SK-N-SH (cell line): ENCODE results near the gene SP100. TPM values are rescaled to one million over a fixed set of nuclear protein-coding genes. Genes with fewer than 3 reads are reported as not detected.

Experiments used
- CTCF ChIA-PET: fragments of 300-600, 350-600 bp; formaldehyde crosslinking; extraction: SDS; loops from one replicate; lab custom pipeline; 2021; lab: Yijun Ruan, JAX
- POLR2A ChIA-PET: fragments of 350-600 bp; sonication (Branson Sonifier 250); formaldehyde crosslinking; extraction: SDS; loops from one replicate; lab custom pipeline; 2020; ENCODE audit warnings: antibody characterized with exemption, inconsistent platforms; lab: Yijun Ruan, JAX
- DNase-seq: peaks from one replicate; pipeline ENCODE4 v3.0.0; 2012
- H2AFZ ChIP-seq: fragments of 200-600 bp; sonication (generic); 2 replicates; pipeline ENCODE4 v1.8.1; 2016; ENCODE audit warnings: antibody characterized with exemption, mild to moderate bottlenecking, low read depth
- H3F3A ChIP-seq: fragments of 200-600 bp; sonication (generic); replicated peaks from 2 replicates; pipeline ENCODE3; 2016; ENCODE audit warnings: antibody characterized with exemption, mild to moderate bottlenecking; ENCODE audit not compliant: insufficient read depth
- H3K27ac ChIP-seq, 2 experiments: fragments of 200-500 bp in 1 of 2; fragments of 200-600 bp in 1 of 2; sonication (Bioruptor generic) in 1 of 2; sonication (generic), shearing (Covaris generic) in 1 of 2; 2 replicates each; pipeline versions ENCODE4 v1.5.1 to v1.6.1; 2014 to 2016; ENCODE audit warnings: low read depth in 2 of 2, inconsistent platforms in 1 of 2, low read length in 1 of 2, mild to moderate bottlenecking in 1 of 2, mixed read lengths in 1 of 2
- H3K27me3 ChIP-seq: fragments of 200-600 bp; sonication (generic), shearing (Covaris generic); 2 replicates; pipeline ENCODE4 v1.6.1; 2016; ENCODE audit warnings: mixed run types; ENCODE audit not compliant: insufficient read depth
- H3K36me3 ChIP-seq, 2 experiments: fragments of 200-500 bp in 1 of 2; fragments of 200-600 bp in 1 of 2; sonication (Bioruptor generic) in 1 of 2; sonication (generic) in 1 of 2; replicated peaks in 1 of 2; 2 replicates each; pipeline versions ENCODE3 to v1.5.1; 2014 to 2016; ENCODE audit warnings: low read length in 1 of 2, mild to moderate bottlenecking in 1 of 2; ENCODE audit not compliant: insufficient read depth in 2 of 2, control insufficient read depth in 1 of 2
- H3K4me1 ChIP-seq, 2 experiments: fragments of 200-500 bp in 1 of 2; fragments of 200-600 bp in 1 of 2; sonication (Bioruptor generic) in 1 of 2; sonication (generic), shearing (Covaris generic) in 1 of 2; 2 replicates each; pipeline versions ENCODE4 v1.5.1 to v1.6.1; 2014 to 2016; ENCODE audit warnings: low read depth in 1 of 2, low read length in 1 of 2, mixed run types in 1 of 2; ENCODE audit not compliant: insufficient read depth in 2 of 2, control insufficient read depth in 1 of 2
- H3K4me2 ChIP-seq: fragments of 200-600 bp; sonication (generic), shearing (Covaris generic); 2 replicates; pipeline ENCODE4 v1.6.1; 2017; ENCODE audit warnings: mixed run types
- H3K4me3 ChIP-seq, 2 experiments: fragments of 200-500 bp in 1 of 2; fragments of 200-600 bp in 1 of 2; sonication (Bioruptor generic) in 1 of 2; sonication (generic), shearing (Covaris generic) in 1 of 2; 2 replicates each; pipeline versions ENCODE4 v1.5.1 to v1.8.1; 2014 to 2016; ENCODE audit warnings: low read depth in 2 of 2, inconsistent platforms in 1 of 2, low read length in 1 of 2, mild to moderate bottlenecking in 1 of 2, mixed read lengths in 1 of 2, moderate library complexity in 1 of 2
- H3K79me2 ChIP-seq: fragments of 200-600 bp; sonication (generic); 2 replicates; pipeline ENCODE4 v1.8.1; 2017; ENCODE audit warnings: mild to moderate bottlenecking; ENCODE audit not compliant: insufficient read depth
- H3K9ac ChIP-seq: fragments of 200-600 bp; sonication (generic); 2 replicates; pipeline ENCODE4 v1.6.1; 2017; ENCODE audit warnings: mixed run types
- H3K9me2 ChIP-seq: fragments of 200-600 bp; sonication (generic); 2 replicates; pipeline ENCODE4 v1.6.1; 2017; ENCODE audit warnings: mixed run types
- H3K9me3 ChIP-seq: fragments of 200-600 bp; sonication (generic); 2 replicates; pipeline ENCODE4 v1.6.1; 2017; ENCODE audit warnings: mixed run types, mild to moderate bottlenecking, moderate library complexity
- H4K20me1 ChIP-seq: fragments of 200-600 bp; sonication (generic); 2 replicates; pipeline ENCODE4 v1.6.1; 2017; ENCODE audit warnings: mild to moderate bottlenecking, mixed run types; ENCODE audit not compliant: insufficient read depth
- FOXJ3 ChIP-seq: sonication (generic); formaldehyde crosslinking; IDR thresholded peaks from 2 replicates; pipeline ENCODE4 v1.5.1; 2020; ENCODE audit warnings: mild to moderate bottlenecking, missing genetic modification reagents
- GABPA ChIP-seq: IDR thresholded peaks from 2 replicates; pipeline ENCODE4 v1.4.0; 2012; ENCODE audit warnings: low read depth, mild to moderate bottlenecking
- IRF3 ChIP-seq: fragments of 150-350 bp; IDR thresholded peaks from 2 replicates; pipeline ENCODE4 v1.6.1; 2016; ENCODE audit warnings: mild to moderate bottlenecking, low read depth, low read length
- MAX ChIP-seq: IDR thresholded peaks from 2 replicates; pipeline ENCODE4 v1.4.0; 2012; ENCODE audit warnings: low read depth
- NFIC ChIP-seq: IDR thresholded peaks from 2 replicates; pipeline ENCODE4 v1.4.0; 2012; ENCODE audit warnings: borderline replicate concordance
- PBX3 ChIP-seq: IDR thresholded peaks from 2 replicates; pipeline ENCODE4; 2012
- POLR2AphosphoS5 ChIP-seq: IDR thresholded peaks from 2 replicates; pipeline ENCODE4 v1.6.1; 2012; ENCODE audit warnings: low read depth, low read length
- RFX5 ChIP-seq: IDR thresholded peaks from 2 replicates; pipeline ENCODE4 v1.6.1; 2012; ENCODE audit warnings: mild to moderate bottlenecking, improper control_type of control experiment, low read length
- RXRA ChIP-seq: IDR thresholded peaks from 2 replicates; pipeline ENCODE4 v1.4.0; 2012; ENCODE audit warnings: low read depth, mild to moderate bottlenecking, borderline replicate concordance
- SMC3 ChIP-seq: IDR thresholded peaks from 2 replicates; pipeline ENCODE4 v1.6.1; 2012; ENCODE audit warnings: low read depth, low read length, improper control_type of control experiment
- TCF12 ChIP-seq: IDR thresholded peaks from 2 replicates; pipeline ENCODE4 v1.4.0; 2012
- USF1 ChIP-seq: IDR thresholded peaks from 2 replicates; pipeline ENCODE4 v1.4.0; 2012; ENCODE audit warnings: low read depth, borderline replicate concordance
- USF2 ChIP-seq: fragments of 150-350 bp; IDR thresholded peaks from 2 replicates; pipeline ENCODE4 v1.6.1; 2017; ENCODE audit warnings: antibody characterized with exemption, low read length, low read depth, borderline replicate concordance
- WGBS: methylation state at CpG from one replicate; pipeline ENCODE4 v1.1.6; 2017; ENCODE audit warnings: low lambda C conversion rate; 5-methylcytosine and 5-hydroxymethylcytosine counted together
- polyA plus RNA-seq, 3 experiments: library from polyadenylated mRNA; depleted of rRNA; stranded (reverse); fragments of >200 nt; gene quantifications; 2 replicates each; pipeline ENCODE4 v1.2.3, GENCODE V29; 2012

Gene SP100
- polyA plus RNA-seq, 1 of the 3 experiments (the other 2 are of a cell fraction) = 38.1 TPM

- no peaks in the 10 kb centered on the region for H3F3A ChIP-seq
- peak overlapping the region; percentile 46; the same call in 1 of the 2 replicates for H2AFZ ChIP-seq
- no peak overlapping the region for H3K27ac ChIP-seq
- WGBS = 23% methylated on average over 9 of the region's 9 CpGs
- CTCF ChIA-PET = no interaction called here
- no peaks in the 10 kb centered on the region for H3K27me3 ChIP-seq
- no peak overlapping the region for H3K4me2 ChIP-seq
- no peaks in the 10 kb centered on the region for H3K79me2 ChIP-seq
- DNase-seq = no peak
- POLR2A ChIA-PET = no interaction called here
- no peaks in the 10 kb centered on the region for H4K20me1 ChIP-seq
- H3K4me1 ChIP-seq = no peaks in the 10 kb centered on the region; a peak in 1 of 4 replicates
- H3K9ac ChIP-seq = no peak overlapping the region
- no peaks in the 10 kb centered on the region for H3K9me3 ChIP-seq
- no peak overlapping the region for H3K4me3 ChIP-seq
- no peak for TF ChIP-seq USF2
- peak; percentile 52; the same call in 1 of the 2 replicates for TF ChIP-seq USF1
- H3K9me2 ChIP-seq = no peaks in the 10 kb centered on the region
- no peaks in the 10 kb centered on the region for H3K36me3 ChIP-seq
Observed at GRCh38 chr2:230575642-230576324, 159.8 kb downstream of the SP100 start.

- DNase-seq = no peak
- Histone ChIP-seq H3K9me3 (no peaks in the 10 kb centered on the region), H2AFZ (no peak overlapping the region), H4K20me1 (no peaks in the 10 kb centered on the region), H3F3A (no peaks in the 10 kb centered on the region), H3K36me3 (no peaks in the 10 kb centered on the region), H3K9ac (no peak overlapping the region), H3K4me1 (no peaks in the 10 kb centered on the region; a peak in 1 of 4 replicates), H3K9me2 (no peaks in the 10 kb centered on the region), H3K4me2 (no peak overlapping the region), H3K27ac (no peak overlapping the region), H3K27me3 (no peaks in the 10 kb centered on the region), H3K79me2 (no peaks in the 10 kb centered on the region), H3K4me3 (no peak overlapping the region)
- 59% methylated on average over 6 of the region's 6 CpGs for WGBS
- POLR2A ChIA-PET = no interaction called here
- CTCF ChIA-PET = no interaction called here
- TF ChIP-seq SMC3 = no peak
- no peak for TF ChIP-seq TCF12
- TF ChIP-seq RFX5 = no peak
Observed at GRCh38 chr2:230577114-230577513, 161.1 kb downstream of the SP100 start.

- WGBS = 16% methylated on average over 2 of the region's 2 CpGs
- ChIA-PET CTCF (no interaction called here), POLR2A (no interaction called here)
- Histone ChIP-seq H4K20me1 (no peaks in the 10 kb centered on the region), H3K79me2 (no peaks in the 10 kb centered on the region), H3K27ac (no peak overlapping the region), H3K36me3 (no peaks in the 10 kb centered on the region), H3K4me1 (no peaks in the 10 kb centered on the region; a peak in 1 of 4 replicates), H2AFZ (no peak overlapping the region), H3K9me3 (no peaks in the 10 kb centered on the region), H3F3A (no peaks in the 10 kb centered on the region), H3K27me3 (no peaks in the 10 kb centered on the region), H3K9me2 (no peaks in the 10 kb centered on the region), H3K9ac (no peak overlapping the region), H3K4me2 (no peak overlapping the region), H3K4me3 (no peak overlapping the region)
- no peak for DNase-seq
- TF ChIP-seq POLR2AphosphoS5 (no peak), MAX (no peak), USF1 (no peak), PBX3 (no peak), NFIC (no peak), GABPA (no peak), RXRA (no peak), TCF12 (no peak), FOXJ3 (CRISPR knock-in tag) (no peak), IRF3 (no peak), SMC3 (no peak)
Observed at GRCh38 chr2:230578106-230578505, 162.1 kb downstream of the SP100 start.
